GM12891 (cell line): ENCODE measurements around the gene WHAMM.

Experiments used
- DNase-seq: peaks from one replicate; pipeline ENCODE4 v3.0.0; 2011; ENCODE audit warnings: low spot score; ENCODE audit not compliant: insufficient read length
- FAIRE-seq: peaks from 2 replicates; lab custom pipeline; 2011; peaks lifted over from hg19 to GRCh38; lab: Jason Lieb, UNC
- PAX5 ChIP-seq: IDR thresholded peaks from 2 replicates; pipeline ENCODE4 v1.6.1; 2011; ENCODE audit warnings: low read length, moderate library complexity, mild to moderate bottlenecking; ENCODE audit not compliant: insufficient read depth, severe bottlenecking
- POLR2A ChIP-seq: IDR thresholded peaks from 2 replicates; pipeline ENCODE4 v1.6.1; 2011; ENCODE audit warnings: low read depth, low read length, control low read depth
- POLR2AphosphoS5 ChIP-seq: IDR thresholded peaks from 2 replicates; pipeline ENCODE4 v1.6.1; 2011; ENCODE audit warnings: low read depth, low read length, control low read depth
- POU2F2 ChIP-seq: IDR thresholded peaks from 2 replicates; pipeline ENCODE4 v1.6.1; 2011; ENCODE audit warnings: low read depth, mild to moderate bottlenecking, control low read depth, low read length, moderate library complexity
- SPI1 ChIP-seq: IDR thresholded peaks from 2 replicates; pipeline ENCODE4 v1.6.1; 2011; ENCODE audit warnings: low read depth, low read length, control low read depth
- TAF1 ChIP-seq: IDR thresholded peaks from 2 replicates; pipeline ENCODE4 v1.6.1; 2011; ENCODE audit warnings: low read depth, low read length, control low read depth

Gene WHAMM

GRCh38 chr15:82774496-82774895 lies 34.9 kb upstream of the WHAMM start:
- DNase-seq (no peak), FAIRE-seq (no peak)
- TF ChIP-seq TAF1 (no peak), POLR2A (no peak), PAX5 (no peak), SPI1 (no peak)

DNA sequence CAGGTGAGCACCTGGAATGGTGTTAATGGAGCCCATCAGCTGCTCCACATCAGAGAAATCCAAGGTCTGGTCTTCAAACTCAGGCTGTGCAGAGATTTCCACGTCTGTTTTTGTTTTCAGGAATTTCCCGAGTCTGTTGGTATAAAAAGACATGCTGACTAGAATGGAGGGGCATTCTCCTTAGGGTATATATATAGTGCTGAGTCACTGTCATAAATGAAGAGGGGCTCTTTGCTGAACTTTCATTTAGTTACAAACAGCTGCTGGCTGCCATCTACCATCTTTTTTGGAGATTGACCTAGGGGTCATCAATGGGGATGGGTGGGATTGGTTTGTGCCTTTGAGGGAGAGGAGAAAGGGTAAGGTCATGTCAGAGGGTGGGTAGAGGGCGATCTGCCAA lies 30.7 kb upstream of the WHAMM start:
- FAIRE-seq (no peak), DNase-seq (no peak)
- TF ChIP-seq POU2F2, result no peak
- TF ChIP-seq POLR2A, result no peak
- no peak for TF ChIP-seq TAF1
- no peak for TF ChIP-seq PAX5
- no peak for TF ChIP-seq POLR2AphosphoS5
- no peak for TF ChIP-seq SPI1

- DNase-seq (no peak), FAIRE-seq (no peak)
- TF ChIP-seq POLR2A, result no peak
- no peak for TF ChIP-seq SPI1
- no peak for TF ChIP-seq PAX5
- no peak for TF ChIP-seq POLR2AphosphoS5
- TF ChIP-seq POU2F2, result no peak
- TF ChIP-seq TAF1, result no peak
Observed at GRCh38 chr15:82781349-82781748, 28.1 kb upstream of the WHAMM start.

- TF ChIP-seq SPI1 (no peak), PAX5 (no peak), TAF1 (no peak), POLR2A (no peak), POLR2AphosphoS5 (no peak), POU2F2 (no peak)
- DNase-seq, result no peak
- FAIRE-seq, result no peak
Observed at GRCh38 chr15:82788496-82788895, 20.9 kb upstream of the WHAMM start.

DNA sequence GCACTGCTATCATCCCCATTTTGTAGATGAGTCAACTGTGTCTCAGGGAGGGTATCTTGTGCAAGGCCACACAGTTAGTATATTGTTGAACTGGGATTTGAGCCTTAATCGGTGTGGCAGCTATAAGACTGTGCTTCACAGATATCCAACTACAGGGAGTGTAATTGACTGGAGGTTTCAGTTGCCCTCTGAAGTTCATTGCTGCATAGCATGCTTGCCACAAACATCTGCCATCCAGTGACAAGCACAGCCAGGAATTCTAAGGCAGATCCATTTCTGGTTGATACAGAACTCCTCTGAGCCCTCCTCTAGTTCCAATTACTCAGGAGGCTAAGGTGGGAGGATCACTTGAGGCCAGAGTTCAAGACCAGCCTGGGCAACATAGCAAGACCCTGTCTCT lies 19.9 kb upstream of the WHAMM start:
- DNase-seq (no peak), FAIRE-seq (no peak)
- TF ChIP-seq POLR2A, result no peak

GRCh38 chr15:82790321-82790720 lies 19.1 kb upstream of the WHAMM start:
- no peak for FAIRE-seq
- TF ChIP-seq POLR2A (no peak), POLR2AphosphoS5 (no peak), POU2F2 (no peak), PAX5 (no peak), SPI1 (no peak), TAF1 (no peak)
- DNase-seq, result no peak

GRCh38 chr15:82792068-82792467 lies 17.4 kb upstream of the WHAMM start:
- FAIRE-seq, result no peak
- no peak for TF ChIP-seq POLR2AphosphoS5
- TF ChIP-seq TAF1, result no peak
- no peak for TF ChIP-seq PAX5
- no peak for TF ChIP-seq SPI1
- TF ChIP-seq POLR2A, result no peak
- no peak for TF ChIP-seq POU2F2
- no peak for DNase-seq

DNA sequence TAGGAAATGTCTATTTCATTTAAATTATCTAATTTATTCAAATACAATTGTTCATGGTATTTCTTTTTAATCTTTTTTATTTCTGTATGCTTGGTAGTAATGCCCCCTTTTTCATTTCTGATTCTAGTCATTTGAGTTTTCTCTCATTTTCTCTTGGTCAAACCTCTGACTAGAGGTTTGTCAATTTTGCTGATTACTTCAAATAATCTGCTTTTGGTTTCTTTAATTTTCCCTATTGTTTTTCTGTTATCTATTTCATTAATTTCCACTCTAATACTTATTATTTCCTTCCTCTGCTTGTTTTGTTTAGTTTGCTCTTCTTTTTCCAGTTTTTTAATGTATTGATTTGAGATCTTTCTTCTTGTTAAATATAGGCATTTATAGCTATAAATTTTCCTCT lies 15.7 kb upstream of the WHAMM start:
- TF ChIP-seq SPI1 (no peak), POU2F2 (no peak), POLR2A (no peak), PAX5 (no peak), POLR2AphosphoS5 (no peak), TAF1 (no peak)
- FAIRE-seq, result no peak
- no peak for DNase-seq

DNA sequence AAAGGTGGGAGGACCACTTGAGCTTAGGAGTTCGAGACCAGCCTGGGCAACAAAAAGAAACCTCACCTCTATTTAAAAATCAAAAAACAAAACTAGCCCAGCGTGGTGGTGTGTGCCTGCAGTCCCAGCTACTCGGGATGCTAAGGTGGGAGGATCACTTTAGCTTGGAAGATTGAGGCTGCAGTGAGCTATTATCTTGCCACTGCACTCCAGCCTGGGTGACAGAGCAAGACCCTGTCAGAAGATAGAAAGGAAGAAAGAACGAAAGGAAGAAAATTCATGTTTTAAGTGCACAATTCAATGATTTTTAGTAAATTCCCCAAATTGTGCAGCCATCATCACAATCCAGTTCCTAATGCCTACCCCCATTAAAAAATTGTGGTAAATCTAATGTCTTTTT lies 11.3 kb upstream of the WHAMM start:
- TF ChIP-seq PAX5 (no peak), POLR2AphosphoS5 (no peak), TAF1 (no peak), POLR2A (no peak), POU2F2 (no peak), SPI1 (no peak)
- FAIRE-seq (no peak), DNase-seq (no peak)

DNA sequence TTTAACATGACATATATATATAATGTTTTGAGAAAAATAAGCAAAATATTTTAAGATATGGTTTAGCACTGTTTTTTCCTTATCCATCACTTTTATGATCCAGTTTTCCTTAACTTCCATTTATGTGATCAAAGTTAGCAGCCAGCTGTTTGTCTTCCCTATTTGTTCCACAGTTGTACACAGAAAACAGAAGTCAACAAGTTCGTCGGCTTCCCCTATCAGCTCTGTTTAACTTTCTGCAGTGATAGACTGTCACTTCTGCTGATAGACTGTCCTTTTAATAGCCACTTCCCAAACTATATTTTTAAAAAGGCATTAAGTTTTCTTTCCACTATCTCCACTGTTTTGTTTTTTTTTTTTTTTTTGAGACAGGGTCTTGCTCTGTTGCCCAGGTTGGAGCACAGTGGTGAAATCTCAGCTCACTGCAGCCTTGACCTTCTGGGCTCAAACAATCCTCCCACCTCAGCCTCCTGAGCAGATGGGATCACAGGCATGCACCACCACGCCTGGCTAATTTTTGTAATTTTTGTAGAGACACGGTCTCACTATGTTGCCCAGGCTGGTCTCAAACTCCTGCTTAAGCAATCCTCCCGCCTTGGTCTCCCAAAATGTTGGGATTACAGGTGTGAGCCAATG lies 10.8 kb upstream of the WHAMM start:
- TF ChIP-seq TAF1 (no peak), SPI1 (no peak), PAX5 (no peak), POU2F2 (no peak), POLR2A (no peak), POLR2AphosphoS5 (no peak)
- DNase-seq (no peak), FAIRE-seq (no peak)
